ENCODE data around the gene TRPM4. TPM values are rescaled to one million over a fixed set of nuclear protein-coding genes. Genes with fewer than 3 reads are reported as not detected.

TRPM4 gene
- total and polyA plus RNA-seq, 2 donors (not counting 3 experiments of a cell fraction or from before 2014, with no cell fraction given), result 17.6 to 38.9 TPM

DNA sequence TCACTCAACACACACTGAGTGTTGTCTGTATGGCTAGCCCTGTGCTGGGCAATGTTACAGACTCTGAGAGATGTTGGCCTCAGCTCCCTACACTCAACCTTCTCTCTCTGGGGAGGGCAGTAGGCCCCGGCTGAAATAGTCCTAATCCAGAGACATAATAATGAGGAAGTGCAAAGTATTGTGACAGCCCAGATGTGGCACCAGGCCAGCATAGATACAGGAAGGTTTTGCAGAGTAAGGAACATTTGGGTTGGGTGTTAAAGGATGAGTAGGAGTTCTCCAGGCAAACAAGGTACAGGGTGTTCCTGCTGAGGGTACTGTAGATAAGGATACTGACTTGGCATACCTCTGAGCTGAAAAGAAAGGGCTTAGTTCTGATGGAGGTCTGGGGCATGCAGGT, 41.0 kb upstream of the TRPM4 start:
- no peak for TF ChIP-seq GATA2 (IDR thresholded peaks at IDR 0.05; ENCODE audit: insufficient read depth, insufficient read length, low read depth, low read length)
- no peak for TF ChIP-seq CTCF (IDR thresholded peaks at IDR 0.05; ENCODE audit: extremely low read depth in 1 of 2, insufficient read depth in 1 of 2, low read depth in 1 of 2, low read length in 2 of 2)
- no peak for TF ChIP-seq FOS (IDR thresholded peaks at IDR 0.05; ENCODE audit: borderline replicate concordance, insufficient read depth, low read length)
- TF ChIP-seq EZH2 (IDR thresholded peaks at IDR 0.05; ENCODE audit: borderline replicate concordance, low read depth, low read length, severe bottlenecking), result no peak
- no peak for TF ChIP-seq POLR2A (IDR thresholded peaks at IDR 0.05; ENCODE audit: low read depth, low read length)
- no peak for TF ChIP-seq JUN (IDR thresholded peaks at IDR 0.05; ENCODE audit: borderline replicate concordance, insufficient read depth, insufficient read length, low read depth)
- no peak for TF ChIP-seq MYC (IDR thresholded peaks at IDR 0.05; ENCODE audit: low read depth, low read length)
- TF ChIP-seq MAX (IDR thresholded peaks at IDR 0.05; ENCODE audit: insufficient read depth, insufficient read length), result no peak
- no peak for TF ChIP-seq POLR2AphosphoS5 (IDR thresholded peaks at IDR 0.05; ENCODE audit: insufficient read depth, low read depth, low read length)
- dilution Hi-C loops (cut with MboI; ENCODE audit: extremely low pct_ligation_motif_present, low sequenced_read_pairs), result no loop called here
- no peaks in the 10 kb centered on the region for H3K36me3 ChIP-seq (ENCODE audit: control insufficient read depth in 2 of 2, extremely low read depth in 1 of 2, insufficient read depth in 2 of 2, low read length in 2 of 2)
- intact Hi-C loops (cut with micrococcal nuclease), result loop anchor here (5.0 kb wide), 1 partner anchor 81 kb away; no protein-coding TSS in a partner anchor
- no peak overlapping the region for H3K9ac ChIP-seq (replicated peaks; ENCODE audit: extremely low read depth, insufficient read depth, low read length)
- H3K27ac ChIP-seq (ENCODE audit: insufficient read depth, low read depth, low read length), result no peak overlapping the region
- peaks cover 15% of the 10 kb centered on the region for H3K4me1 ChIP-seq (ENCODE audit: control insufficient read depth, extremely low read depth, insufficient read depth, low read length)
- FAIRE-seq (no peak), DNase-seq (ENCODE audit: low read depth, low spot score) (no peak)
- ChIA-PET POLR2A (no interaction called here), CTCF (interaction anchor here (2.1 to 6.5 kb wide), 4 partner anchors 11 to 82 kb away, joined by 11 to 60 read pairs (median 19); no protein-coding TSS in a partner anchor)
- H4K20me1 ChIP-seq (replicated peaks; ENCODE audit: control insufficient read depth, extremely low read depth, insufficient read depth, low read length), result no peaks in the 10 kb centered on the region
- BruUV-seq (replicated peaks), result no TSS peak
- no peak overlapping the region for H3K4me3 ChIP-seq (replicated peaks in 1 of 3; ENCODE audit: insufficient read depth in 1 of 3, low read depth in 1 of 3, low read length in 3 of 3)
- no peak overlapping the region for H2AFZ ChIP-seq (ENCODE audit: low read depth, low read length)
- H3K4me2 ChIP-seq (ENCODE audit: insufficient read depth, low read length), result no peak overlapping the region
- peaks cover 4 to 8% of the 10 kb centered on the region in 2 experiments for H3K27me3 ChIP-seq (ENCODE audit: control insufficient read depth in 2 of 2, insufficient read depth in 2 of 2, low read length in 2 of 2)
- H3K9me3 ChIP-seq (replicated peaks; ENCODE audit: control insufficient read depth, insufficient read depth, low read length), result no peaks in the 10 kb centered on the region
- no peaks in the 10 kb centered on the region for H3K79me2 ChIP-seq (ENCODE audit: control insufficient read depth, insufficient read depth, low read length)
- no peaks in the 10 kb centered on the region for H3K9me1 ChIP-seq (replicated peaks; ENCODE audit: control insufficient read depth, extremely low read depth, insufficient read depth, low read length)

Measured in endothelial cell of umbilical vein (primary cell).